ENCODE data around the gene SLC17A2. TPM values are rescaled to one million over a fixed set of nuclear protein-coding genes. Genes with fewer than 3 reads are reported as not detected.

Gene SLC17A2
- total RNA-seq, 1 donor from 2014 or later: not detected

GRCh38 chr6:25882051-25882496 lies 48.4 kb downstream of the SLC17A2 start:
- H3K27ac ChIP-seq: no peak overlapping the region
- no peaks in the 10 kb centered on the region for H3K27me3 ChIP-seq
- H3K36me3 ChIP-seq: no peaks in the 10 kb centered on the region
- H3K9me3 ChIP-seq: no peaks in the 10 kb centered on the region
- H3K4me3 ChIP-seq: peak overlapping the region in 1 of 2 donors; percentile 28
- no peak for TF ChIP-seq CTCF (IDR thresholded peaks at IDR 0.05)
- DNase-seq (ENCODE audit: low spot score in 2 of 2): no peak
- intact Hi-C loops (cut with DNase I): no loop called here
- no peaks in the 10 kb centered on the region for H3K4me1 ChIP-seq

GRCh38 chr6:25880601-25881000 lies 49.9 kb downstream of the SLC17A2 start:
- Histone ChIP-seq H3K36me3 (no peaks in the 10 kb centered on the region), H3K27me3 (no peaks in the 10 kb centered on the region), H3K27ac (no peak overlapping the region), H3K4me3 (no peak overlapping the region), H3K9me3 (no peaks in the 10 kb centered on the region), H3K4me1 (no peaks in the 10 kb centered on the region)
- no peak for TF ChIP-seq CTCF (IDR thresholded peaks at IDR 0.05)
- no peak for DNase-seq (ENCODE audit: low spot score in 2 of 2)
- intact Hi-C loops (cut with DNase I): no loop called here

GRCh38 chr6:25878721-25879322 lies 51.7 kb downstream of the SLC17A2 start:
- H3K36me3 ChIP-seq: no peaks in the 10 kb centered on the region
- no peak for DNase-seq (ENCODE audit: low spot score in 2 of 2)
- H3K4me1 ChIP-seq: no peaks in the 10 kb centered on the region
- no peaks in the 10 kb centered on the region for H3K27me3 ChIP-seq
- no peak overlapping the region for H3K4me3 ChIP-seq
- H3K9me3 ChIP-seq: no peaks in the 10 kb centered on the region
- intact Hi-C loops (cut with DNase I): no loop called here
- no peak for TF ChIP-seq CTCF (IDR thresholded peaks at IDR 0.05)
- no peak overlapping the region for H3K27ac ChIP-seq

GRCh38 chr6:25875926-25876602 lies 54.4 kb downstream of the SLC17A2 start:
- no peak for TF ChIP-seq CTCF (IDR thresholded peaks at IDR 0.05)
- no peaks in the 10 kb centered on the region for H3K36me3 ChIP-seq
- no peak for DNase-seq (ENCODE audit: low spot score in 2 of 2)
- no peaks in the 10 kb centered on the region for H3K27me3 ChIP-seq
- H3K27ac ChIP-seq: no peak overlapping the region
- H3K4me1 ChIP-seq: no peaks in the 10 kb centered on the region
- intact Hi-C loops (cut with DNase I): no loop called here
- H3K9me3 ChIP-seq: no peaks in the 10 kb centered on the region
- H3K4me3 ChIP-seq: no peak overlapping the region

GRCh38 chr6:25875563-25875905 lies 55.0 kb downstream of the SLC17A2 start:
- Histone ChIP-seq H3K27ac (no peak overlapping the region), H3K4me3 (no peak overlapping the region), H3K27me3 (no peaks in the 10 kb centered on the region), H3K4me1 (no peaks in the 10 kb centered on the region), H3K9me3 (no peaks in the 10 kb centered on the region), H3K36me3 (no peaks in the 10 kb centered on the region)
- no peak for TF ChIP-seq CTCF (IDR thresholded peaks at IDR 0.05)
- no peak for DNase-seq (ENCODE audit: low spot score in 2 of 2)
- intact Hi-C loops (cut with DNase I): no loop called here

Measured in ascending aorta (tissue), 2 donors.